Measurements from ENCODE around the gene RAB7A.
"Not testable (repeated sequence)": the region's sequence is repeated elsewhere in the genome, so short reads cannot be mapped to it uniquely, and the experiment has no call there.

GRCh38 chr3:128830762-128831161, 104.8 kb downstream of the RAB7A start:
- TF ChIP-seq, protein P1, sequence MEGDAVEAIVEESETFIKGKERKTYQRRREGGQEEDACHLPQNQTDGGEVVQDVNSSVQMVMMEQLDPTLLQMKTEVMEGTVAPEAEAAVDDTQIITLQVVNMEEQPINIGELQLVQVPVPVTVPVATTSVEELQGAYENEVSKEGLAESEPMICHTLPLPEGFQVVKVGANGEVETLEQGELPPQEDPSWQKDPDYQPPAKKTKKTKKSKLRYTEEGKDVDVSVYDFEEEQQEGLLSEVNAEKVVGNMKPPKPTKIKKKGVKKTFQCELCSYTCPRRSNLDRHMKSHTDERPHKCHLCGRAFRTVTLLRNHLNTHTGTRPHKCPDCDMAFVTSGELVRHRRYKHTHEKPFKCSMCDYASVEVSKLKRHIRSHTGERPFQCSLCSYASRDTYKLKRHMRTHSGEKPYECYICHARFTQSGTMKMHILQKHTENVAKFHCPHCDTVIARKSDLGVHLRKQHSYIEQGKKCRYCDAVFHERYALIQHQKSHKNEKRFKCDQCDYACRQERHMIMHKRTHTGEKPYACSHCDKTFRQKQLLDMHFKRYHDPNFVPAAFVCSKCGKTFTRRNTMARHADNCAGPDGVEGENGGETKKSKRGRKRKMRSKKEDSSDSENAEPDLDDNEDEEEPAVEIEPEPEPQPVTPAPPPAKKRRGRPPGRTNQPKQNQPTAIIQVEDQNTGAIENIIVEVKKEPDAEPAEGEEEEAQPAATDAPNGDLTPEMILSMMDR (IDR thresholded peaks at IDR 0.05), result not testable (repeated sequence)
- not testable (repeated sequence) for TF ChIP-seq POLR2A (IDR thresholded peaks at IDR 0.05)
